ENCODE results near the gene WNT8A.

DNA sequence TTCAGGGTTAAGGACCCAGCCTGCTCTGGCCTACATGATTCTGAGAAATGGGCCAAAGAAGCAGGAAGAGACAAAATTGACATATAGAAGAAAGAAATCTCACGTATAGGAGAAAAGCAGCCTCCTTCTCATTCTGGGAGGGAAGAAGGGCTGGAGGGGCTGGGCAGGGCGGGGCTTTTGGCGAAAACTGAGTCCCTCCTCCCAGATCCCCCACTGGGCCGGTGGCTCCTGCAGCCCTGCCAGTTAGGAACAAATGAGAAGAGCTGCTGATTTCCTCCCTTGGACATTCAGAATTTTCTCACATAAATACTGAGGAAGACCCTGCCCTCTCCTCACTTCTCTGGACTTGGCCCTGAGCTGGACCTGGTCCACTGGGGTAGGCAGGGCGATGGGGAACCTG lies at the start of gene WNT8A:
- TF ChIP-seq, protein P1, sequence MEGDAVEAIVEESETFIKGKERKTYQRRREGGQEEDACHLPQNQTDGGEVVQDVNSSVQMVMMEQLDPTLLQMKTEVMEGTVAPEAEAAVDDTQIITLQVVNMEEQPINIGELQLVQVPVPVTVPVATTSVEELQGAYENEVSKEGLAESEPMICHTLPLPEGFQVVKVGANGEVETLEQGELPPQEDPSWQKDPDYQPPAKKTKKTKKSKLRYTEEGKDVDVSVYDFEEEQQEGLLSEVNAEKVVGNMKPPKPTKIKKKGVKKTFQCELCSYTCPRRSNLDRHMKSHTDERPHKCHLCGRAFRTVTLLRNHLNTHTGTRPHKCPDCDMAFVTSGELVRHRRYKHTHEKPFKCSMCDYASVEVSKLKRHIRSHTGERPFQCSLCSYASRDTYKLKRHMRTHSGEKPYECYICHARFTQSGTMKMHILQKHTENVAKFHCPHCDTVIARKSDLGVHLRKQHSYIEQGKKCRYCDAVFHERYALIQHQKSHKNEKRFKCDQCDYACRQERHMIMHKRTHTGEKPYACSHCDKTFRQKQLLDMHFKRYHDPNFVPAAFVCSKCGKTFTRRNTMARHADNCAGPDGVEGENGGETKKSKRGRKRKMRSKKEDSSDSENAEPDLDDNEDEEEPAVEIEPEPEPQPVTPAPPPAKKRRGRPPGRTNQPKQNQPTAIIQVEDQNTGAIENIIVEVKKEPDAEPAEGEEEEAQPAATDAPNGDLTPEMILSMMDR (conservative IDR thresholded peaks at IDR 0.05; ENCODE audit: low read depth, low read length): no peak
- no peak for TF ChIP-seq RFX5 (IDR thresholded peaks at IDR 0.05; ENCODE audit: low read depth, low read length)
- TF ChIP-seq CEBPB (IDR thresholded peaks at IDR 0.05; ENCODE audit: low read depth, low read length): no peak
- TF ChIP-seq SMC3 (IDR thresholded peaks at IDR 0.05; ENCODE audit: low read depth, low read length): no peak
- TF ChIP-seq, protein P2, sequence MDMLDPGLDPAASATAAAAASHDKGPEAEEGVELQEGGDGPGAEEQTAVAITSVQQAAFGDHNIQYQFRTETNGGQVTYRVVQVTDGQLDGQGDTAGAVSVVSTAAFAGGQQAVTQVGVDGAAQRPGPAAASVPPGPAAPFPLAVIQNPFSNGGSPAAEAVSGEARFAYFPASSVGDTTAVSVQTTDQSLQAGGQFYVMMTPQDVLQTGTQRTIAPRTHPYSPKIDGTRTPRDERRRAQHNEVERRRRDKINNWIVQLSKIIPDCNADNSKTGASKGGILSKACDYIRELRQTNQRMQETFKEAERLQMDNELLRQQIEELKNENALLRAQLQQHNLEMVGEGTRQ (IDR thresholded peaks at IDR 0.05; ENCODE audit: low read depth, low read length): no peak
- TF ChIP-seq POLR2A (IDR thresholded peaks at IDR 0.05; ENCODE audit: low read depth, low read length): no peak
